Mesodermal cell (in vitro differentiated cells): ENCODE measurements around the gene MLIP.

Experiments
- H3K27ac ChIP-seq: 2 replicates; pipeline ENCODE4 v1.7.0; 2013; ENCODE audit warnings: mild to moderate bottlenecking, low read depth, low read length, moderate library complexity; ENCODE audit not compliant: severe bottlenecking
- H3K36me3 ChIP-seq: 2 replicates; pipeline ENCODE4 v1.7.1; 2013; ENCODE audit warnings: mild to moderate bottlenecking, low read length, moderate library complexity; ENCODE audit not compliant: control insufficient read depth, insufficient read depth
- H3K4me1 ChIP-seq: one replicate; pipeline ENCODE4 v1.7.1; 2013; ENCODE audit warnings: mild to moderate bottlenecking, low read length; ENCODE audit not compliant: insufficient read depth, control insufficient read depth, poor library complexity, severe bottlenecking
- H3K4me3 ChIP-seq: 2 replicates; pipeline ENCODE4 v1.7.0; 2013; ENCODE audit warnings: low read length, control low read depth, mild to moderate bottlenecking; ENCODE audit not compliant: insufficient read depth, poor library complexity, severe bottlenecking; ENCODE audit errors: extremely low read depth
- H3K9me3 ChIP-seq: 2 replicates; pipeline ENCODE4 v1.7.1; 2013; ENCODE audit warnings: mild to moderate bottlenecking, low read length, moderate library complexity; ENCODE audit not compliant: control insufficient read depth
- WGBS, 2 experiments: methylation state at CpG; one replicate each; pipeline ENCODE4 v1.1.5; 2013; ENCODE audit warnings: missing lambda C conversion rate in 2 of 2; ENCODE audit not compliant: insufficient coverage in 2 of 2; 5-methylcytosine and 5-hydroxymethylcytosine counted together

Gene MLIP

DNA sequence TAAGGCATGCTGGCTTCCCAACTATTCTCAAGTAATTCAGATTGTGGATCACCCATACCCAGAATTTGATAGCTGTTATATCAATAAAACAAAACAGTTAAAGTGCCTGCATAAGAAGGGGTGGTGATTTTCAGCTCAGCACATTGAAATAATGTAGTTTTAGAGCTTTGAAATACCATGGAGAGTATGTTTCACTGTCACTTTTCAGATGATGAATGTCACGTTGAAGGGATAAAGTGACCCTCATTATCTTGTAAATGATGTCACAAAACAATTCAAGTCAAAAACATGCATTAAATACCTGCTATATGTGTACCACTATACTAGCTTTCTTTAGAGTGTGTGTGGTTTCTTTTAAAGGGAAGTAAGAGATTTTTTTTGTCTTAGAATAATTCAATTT, 27.6 kb downstream of the MLIP start:
- H3K9me3 ChIP-seq = no peaks in the 10 kb centered on the region
- no peak overlapping the region for H3K4me3 ChIP-seq
- H3K27ac ChIP-seq = no peak overlapping the region
- WGBS, 2 experiments = no CpG with 5 or more reads among the region's 1 CpG
- H3K36me3 ChIP-seq = no peaks in the 10 kb centered on the region
- no peaks in the 10 kb centered on the region for H3K4me1 ChIP-seq

DNA sequence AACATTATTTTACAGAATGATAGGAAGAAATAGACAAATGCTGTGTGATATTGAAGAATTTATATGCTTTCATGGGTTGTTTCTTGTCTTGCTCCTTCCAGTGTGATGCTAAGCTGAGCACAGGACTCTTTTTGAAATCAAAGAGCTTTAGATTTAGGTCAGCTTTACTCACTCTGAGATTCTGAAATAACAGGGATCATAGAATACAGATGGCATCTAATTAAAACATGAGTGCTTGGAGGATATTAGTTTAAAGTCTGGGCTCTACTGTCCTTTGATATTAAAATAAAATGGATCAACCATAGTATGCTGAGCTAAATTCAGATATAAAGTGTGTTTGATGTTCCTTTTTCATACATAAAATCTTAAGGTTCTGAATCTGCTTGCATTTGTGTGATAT, 29.6 kb downstream of the MLIP start:
- no peaks in the 10 kb centered on the region for H3K9me3 ChIP-seq
- H3K27ac ChIP-seq = no peak overlapping the region
- no peaks in the 10 kb centered on the region for H3K4me1 ChIP-seq
- no peaks in the 10 kb centered on the region for H3K36me3 ChIP-seq
- H3K4me3 ChIP-seq = no peak overlapping the region

GRCh38 chr6:54142889-54143519, 31.8 kb downstream of the MLIP start:
- Histone ChIP-seq H3K4me1 (no peaks in the 10 kb centered on the region), H3K9me3 (no peaks in the 10 kb centered on the region), H3K27ac (no peak overlapping the region), H3K36me3 (no peaks in the 10 kb centered on the region), H3K4me3 (no peak overlapping the region)
- 80 to 86% methylated on average over 5 to 9 of the region's 12 CpGs for WGBS, 2 experiments

DNA sequence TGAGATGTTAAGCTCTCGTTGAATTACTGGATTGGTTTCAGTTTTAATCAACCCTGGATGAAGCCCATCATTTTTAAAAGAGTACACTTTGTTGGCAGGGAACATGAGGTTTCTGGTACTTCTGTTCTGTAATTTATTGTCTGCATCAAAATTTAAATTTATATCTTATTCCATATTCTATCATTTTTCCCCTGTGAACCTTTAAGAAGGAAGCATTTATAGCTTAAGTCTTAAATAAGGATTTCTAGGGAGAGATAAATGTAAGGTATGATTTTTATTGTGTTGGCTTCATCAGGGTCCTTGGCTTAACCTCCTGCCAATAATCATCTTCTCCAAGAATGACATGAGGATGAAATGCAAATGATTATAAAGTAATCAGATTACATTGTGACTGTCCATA, 40.6 kb downstream of the MLIP start:
- H3K27ac ChIP-seq = no peak overlapping the region
- H3K36me3 ChIP-seq = no peaks in the 10 kb centered on the region
- H3K9me3 ChIP-seq = no peaks in the 10 kb centered on the region
- 0% methylated on average over 1 of the region's 1 CpG; no CpG with 5 or more reads in 1 of the 2 experiments for WGBS, 2 experiments
- H3K4me3 ChIP-seq = no peak overlapping the region
- no peaks in the 10 kb centered on the region for H3K4me1 ChIP-seq

DNA sequence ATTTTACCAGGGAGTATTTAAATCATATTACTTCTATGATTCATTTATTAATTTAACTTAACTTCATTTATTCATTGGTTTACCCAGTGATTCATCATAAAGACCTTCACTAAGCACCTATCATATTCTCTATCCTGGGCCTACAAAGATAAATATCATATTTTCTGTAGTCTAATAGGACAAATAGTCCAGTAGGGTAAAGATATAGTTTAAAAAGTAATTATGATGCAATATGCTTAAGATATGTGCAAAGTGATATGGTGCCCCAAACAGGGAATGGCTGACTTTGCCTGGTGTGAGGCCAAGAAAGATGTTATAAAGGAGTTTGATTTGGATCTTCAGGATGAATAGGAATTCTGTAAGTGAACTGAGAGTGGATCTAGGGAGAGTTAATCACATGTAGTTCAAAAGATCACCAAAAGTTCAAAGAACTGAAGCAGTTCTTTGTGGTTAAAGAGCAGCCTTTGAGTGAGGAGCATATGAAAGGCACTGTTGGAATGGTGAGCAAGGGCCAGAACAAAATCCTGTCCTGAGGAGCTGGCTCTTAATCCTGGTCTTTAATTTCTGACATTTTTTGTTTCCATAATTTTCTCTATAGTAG, 45.5 kb downstream of the MLIP start:
- no peak overlapping the region for H3K4me3 ChIP-seq
- H3K27ac ChIP-seq = no peak overlapping the region
- no peaks in the 10 kb centered on the region for H3K36me3 ChIP-seq
- no peaks in the 10 kb centered on the region for H3K4me1 ChIP-seq
- H3K9me3 ChIP-seq = no peaks in the 10 kb centered on the region

DNA sequence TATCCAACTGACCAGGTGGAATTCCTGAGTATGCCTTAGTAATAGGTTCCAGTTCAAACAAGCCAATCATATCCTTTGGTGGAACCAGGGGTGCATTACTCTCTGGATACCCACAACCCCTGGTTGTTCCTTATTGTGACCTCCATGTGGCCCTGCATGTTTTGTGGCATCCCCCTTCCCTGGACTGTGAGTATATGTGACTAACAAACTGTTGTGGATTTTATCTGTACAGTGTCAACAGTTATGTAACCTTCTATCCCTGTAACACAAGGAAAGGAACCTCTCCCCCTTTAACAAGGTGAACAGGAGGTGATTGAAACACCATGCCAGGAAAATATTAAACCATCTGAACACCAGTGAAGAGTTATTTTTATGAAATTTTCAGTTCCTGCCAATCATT, 46.2 kb downstream of the MLIP start:
- no peaks in the 10 kb centered on the region for H3K9me3 ChIP-seq

DNA sequence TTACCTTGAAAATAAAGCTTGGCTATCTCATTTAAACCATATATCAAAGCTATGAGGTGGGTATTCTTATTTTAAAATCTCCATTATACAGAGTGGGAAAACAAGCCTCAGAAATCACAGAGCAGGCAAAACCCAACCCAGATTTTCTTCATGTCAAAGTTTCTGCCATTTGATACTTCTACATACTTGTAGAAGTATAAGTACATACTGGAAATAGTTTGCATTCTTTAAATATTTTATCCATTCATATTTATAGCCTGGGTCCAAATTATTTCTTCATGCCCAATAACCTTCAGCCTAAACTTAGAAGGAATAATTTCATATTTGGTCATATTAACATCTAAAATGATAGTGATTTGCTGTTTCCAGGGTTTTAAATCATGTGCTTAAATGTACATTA, 61.8 kb downstream of the MLIP start:
- Histone ChIP-seq H3K27ac (no peak overlapping the region), H3K9me3 (no peaks in the 10 kb centered on the region), H3K4me3 (no peak overlapping the region), H3K36me3 (no peaks in the 10 kb centered on the region), H3K4me1 (no peaks in the 10 kb centered on the region)

More for the DNA sequence above, 46.2 kb downstream of the MLIP start:
- Histone ChIP-seq H3K4me1 (no peaks in the 10 kb centered on the region), H3K36me3 (no peaks in the 10 kb centered on the region), H3K27ac (no peak overlapping the region), H3K4me3 (no peak overlapping the region)

GRCh38 chr6:54179152-54179551, 67.9 kb downstream of the MLIP start:
- H3K27ac ChIP-seq = no peak overlapping the region
- H3K36me3 ChIP-seq = no peaks in the 10 kb centered on the region
- no CpG with 5 or more reads among the region's 1 CpG for WGBS, 2 experiments
- no peaks in the 10 kb centered on the region for H3K4me1 ChIP-seq
- H3K9me3 ChIP-seq = no peaks in the 10 kb centered on the region
- H3K4me3 ChIP-seq = no peak overlapping the region

GRCh38 chr6:54183616-54184015, 72.4 kb downstream of the MLIP start:
- no peaks in the 10 kb centered on the region for H3K9me3 ChIP-seq
- WGBS, 2 experiments = 77 to 82% methylated on average over 5 of the region's 7 CpGs
- no peak overlapping the region for H3K27ac ChIP-seq
- no peaks in the 10 kb centered on the region for H3K36me3 ChIP-seq
- H3K4me3 ChIP-seq = no peak overlapping the region
- no peaks in the 10 kb centered on the region for H3K4me1 ChIP-seq

DNA sequence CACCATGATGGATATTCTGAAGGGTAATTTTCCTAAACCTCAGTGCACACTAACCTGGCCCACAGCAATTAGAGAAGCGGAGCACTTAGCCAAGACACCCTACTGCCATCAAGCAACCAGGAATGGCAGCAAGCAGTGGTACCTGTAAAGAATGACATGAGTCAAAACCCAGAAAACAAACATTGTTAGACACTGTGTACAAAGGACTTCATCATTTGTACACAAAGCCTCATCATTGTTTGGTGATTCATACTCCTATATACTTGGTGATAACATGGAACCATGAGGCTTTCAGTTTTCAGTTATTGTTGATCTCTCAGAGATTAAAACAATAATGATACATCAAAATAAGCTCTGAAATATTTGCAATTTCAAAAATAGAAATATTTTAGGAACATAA, 74.6 kb downstream of the MLIP start:
- H3K4me3 ChIP-seq = no peak overlapping the region
- H3K27ac ChIP-seq = no peak overlapping the region
- WGBS, 2 experiments = no CpG with 5 or more reads among the region's 1 CpG
- H3K9me3 ChIP-seq = no peaks in the 10 kb centered on the region
- H3K4me1 ChIP-seq = no peaks in the 10 kb centered on the region
- no peaks in the 10 kb centered on the region for H3K36me3 ChIP-seq

- H3K9me3 ChIP-seq = no peaks in the 10 kb centered on the region
- no CpG with 5 or more reads among the region's 2 CpGs for WGBS, 2 experiments
- H3K4me1 ChIP-seq = peaks cover 11% of the 10 kb centered on the region
- no peaks in the 10 kb centered on the region for H3K36me3 ChIP-seq
- H3K27ac ChIP-seq = no peak overlapping the region
- H3K4me3 ChIP-seq = no peak overlapping the region
Observed at GRCh38 chr6:54188846-54189245, 77.6 kb downstream of the MLIP start.
